ENCODE data around the gene ANP32A. TPM values are rescaled to one million over a fixed set of nuclear protein-coding genes. Genes with fewer than 3 reads are reported as not detected.

ANP32A gene
- total RNA-seq, 1 donor from 2014 or later, result 114 TPM

- no peak for ATAC-seq
- Histone ChIP-seq H3K27me3 (no peaks in the 10 kb centered on the region), H3K4me1 (peaks cover 31% of the 10 kb centered on the region), H3K4me3 (no peak overlapping the region), H3K9me3 (no peaks in the 10 kb centered on the region), H3K27ac (no peak overlapping the region), H3K36me3 (peaks cover 68% of the 10 kb centered on the region)
- no peak for DNase-seq
- TF ChIP-seq CTCF (IDR thresholded peaks at IDR 0.05), result no peak
- intact Hi-C loops (cut with DNase I), result no loop called here
These were observed 36.5 kb downstream of the ANP32A start for GRCh38 chr15:68784206-68784605.

GRCh38 chr15:68783226-68784058, 37.3 kb downstream of the ANP32A start:
- peak; percentile 75 for ATAC-seq
- intact Hi-C loops (cut with DNase I), result no loop called here
- Histone ChIP-seq H3K27me3 (no peaks in the 10 kb centered on the region), H3K4me3 (no peak overlapping the region), H3K9me3 (no peaks in the 10 kb centered on the region), H3K27ac (peak overlapping the region; percentile 58), H3K4me1 (peaks cover 23% of the 10 kb centered on the region), H3K36me3 (peaks cover 73% of the 10 kb centered on the region)
- peak; percentile 69 for TF ChIP-seq CTCF (IDR thresholded peaks at IDR 0.05)
- DNase-seq, result peak; percentile 81

- no peak for DNase-seq
- no peaks in the 10 kb centered on the region for H3K9me3 ChIP-seq
- peak overlapping the region; percentile 58 for H3K27ac ChIP-seq
- H3K4me3 ChIP-seq, result no peak overlapping the region
- ATAC-seq, result no peak
- TF ChIP-seq CTCF (IDR thresholded peaks at IDR 0.05), result no peak
- intact Hi-C loops (cut with DNase I), result no loop called here
- peaks cover 16% of the 10 kb centered on the region for H3K4me1 ChIP-seq
- H3K27me3 ChIP-seq, result no peaks in the 10 kb centered on the region
- H3K36me3 ChIP-seq, result peaks cover 77% of the 10 kb centered on the region
These were observed 38.0 kb downstream of the ANP32A start for GRCh38 chr15:68782589-68783161.

- H3K27ac ChIP-seq, result peak overlapping the region; percentile 58
- TF ChIP-seq CTCF (IDR thresholded peaks at IDR 0.05), result no peak
- no peak overlapping the region for H3K4me3 ChIP-seq
- H3K4me1 ChIP-seq, result peaks cover 16% of the 10 kb centered on the region
- DNase-seq (no peak), ATAC-seq (peak; percentile 77)
- no peaks in the 10 kb centered on the region for H3K27me3 ChIP-seq
- no peaks in the 10 kb centered on the region for H3K9me3 ChIP-seq
- peaks cover 74% of the 10 kb centered on the region for H3K36me3 ChIP-seq
- intact Hi-C loops (cut with DNase I), result no loop called here
These were observed 38.7 kb downstream of the ANP32A start for GRCh38 chr15:68781766-68782588.

GRCh38 chr15:68781217-68781616, 39.5 kb downstream of the ANP32A start:
- intact Hi-C loops (cut with DNase I), result no loop called here
- DNase-seq, result no peak

More at GRCh38 chr15:68781217-68781616, 39.5 kb downstream of the ANP32A start:
- Histone ChIP-seq H3K36me3 (peaks cover 66% of the 10 kb centered on the region), H3K27me3 (no peaks in the 10 kb centered on the region), H3K4me1 (peaks cover 20% of the 10 kb centered on the region), H3K27ac (peak overlapping the region; percentile 58), H3K4me3 (no peak overlapping the region), H3K9me3 (no peaks in the 10 kb centered on the region)
- no peak for ATAC-seq
- TF ChIP-seq CTCF (IDR thresholded peaks at IDR 0.05), result no peak

All from upper lobe of right lung (tissue), 1 donor.